Common myeloid progenitor, CD34-positive (primary cell): ENCODE measurements around the gene LGALS7.
"Not testable (repeated sequence)": the region's sequence is repeated elsewhere in the genome, so short reads cannot be mapped to it uniquely, and the experiment has no call there.

ENCODE experiments used
- CTCF ChIA-PET: fragments of 350-600 bp; sonication (Branson Sonifier 250); formaldehyde crosslinking; loops from one replicate; lab custom pipeline; 2021; ENCODE audit warnings: antibody characterized with exemption; lab: Charles Lee
- POLR2A ChIA-PET: fragments of 350-600 bp; sonication (Branson Sonifier 250); formaldehyde crosslinking; loops from one replicate; lab custom pipeline; 2021; ENCODE audit warnings: antibody characterized with exemption; lab: Charles Lee
- DNase-seq, 3 donors: peaks; one replicate each; pipeline versions ENCODE4 v3.0.0 to v3.0.0-alpha.2; 2013
- H3K27ac ChIP-seq, 2 experiments: 1 replicate in 1 of 2; 2 replicates in 1 of 2; pipeline ENCODE4 v1.7.0; 2013; ENCODE audit warnings: inconsistent platforms in 2 of 2, low read length in 2 of 2, mild to moderate bottlenecking in 2 of 2, low read depth in 1 of 2, moderate library complexity in 1 of 2; ENCODE audit not compliant: severe bottlenecking in 2 of 2, insufficient read depth in 1 of 2, poor library complexity in 1 of 2
- H3K27me3 ChIP-seq, 5 experiments: replicated peaks in 2 of 5; 1 replicate in 3 of 5; 2 replicates in 2 of 5; pipeline versions ENCODE4 v1.6.1 to v1.7.0; 2013; ENCODE audit warnings: low read length in 4 of 5, mild to moderate bottlenecking in 2 of 5, moderate library complexity in 2 of 5, inconsistent platforms in 1 of 5; ENCODE audit not compliant: insufficient read depth in 5 of 5, control insufficient read depth in 4 of 5
- H3K36me3 ChIP-seq, 4 experiments: 1 replicate in 2 of 4; 2 replicates in 2 of 4; pipeline versions ENCODE4 v1.6.1 to v1.7.0; 2013; ENCODE audit warnings: low read length in 3 of 4, control low read depth in 1 of 4, mild to moderate bottlenecking in 1 of 4; ENCODE audit not compliant: control insufficient read depth in 4 of 4, insufficient read depth in 4 of 4
- H3K4me1 ChIP-seq, 4 experiments: 1 replicate in 3 of 4; 2 replicates in 1 of 4; pipeline versions ENCODE4 v1.6.1 to v1.7.1; 2013; ENCODE audit warnings: low read length in 3 of 4, mild to moderate bottlenecking in 3 of 4, control low read depth in 1 of 4, inconsistent platforms in 1 of 4, moderate library complexity in 1 of 4; ENCODE audit not compliant: control insufficient read depth in 4 of 4, insufficient read depth in 4 of 4; ENCODE audit errors: control extremely low read depth in 1 of 4
- H3K4me3 ChIP-seq, 7 experiments: 1 replicate in 4 of 7; 2 replicates in 3 of 7; pipeline versions ENCODE4 v1.5.1 to v1.7.0; 2013; ENCODE audit warnings: mild to moderate bottlenecking in 7 of 7, low read length in 6 of 7, moderate library complexity in 6 of 7, inconsistent platforms in 2 of 7, low read depth in 2 of 7, control low read depth in 1 of 7; ENCODE audit not compliant: insufficient read depth in 4 of 7, control insufficient read depth in 1 of 7; ENCODE audit errors: extremely low read depth in 1 of 7
- H3K9me3 ChIP-seq, 5 experiments: 1 replicate in 4 of 5; 2 replicates in 1 of 5; pipeline versions ENCODE4 v1.6.1 to v1.7.1; 2013; ENCODE audit warnings: low read length in 4 of 5, mild to moderate bottlenecking in 2 of 5, inconsistent platforms in 1 of 5, low read depth in 1 of 5, moderate library complexity in 1 of 5; ENCODE audit not compliant: control insufficient read depth in 4 of 5, insufficient read depth in 2 of 5; ENCODE audit errors: control extremely low read depth in 1 of 5
- WGBS: methylation state at CpG from one replicate; pipeline ENCODE4 v1.1.5; 2013; ENCODE audit not compliant: insufficient coverage; 5-methylcytosine and 5-hydroxymethylcytosine counted together

Gene LGALS7

GRCh38 chr19:38771569-38771968 is 1.7 kb downstream of the LGALS7 start:
- POLR2A ChIA-PET, DNase-seq, H3K27me3 ChIP-seq, H3K4me1 ChIP-seq, CTCF ChIA-PET, H3K4me3 ChIP-seq, H3K36me3 ChIP-seq, H3K9me3 ChIP-seq, H3K27ac ChIP-seq: not testable (repeated sequence)
- no CpG with 5 or more reads among the region's 30 CpGs for WGBS

- CTCF ChIA-PET, H3K36me3 ChIP-seq, H3K4me3 ChIP-seq, H3K27me3 ChIP-seq, H3K27ac ChIP-seq, POLR2A ChIA-PET, H3K9me3 ChIP-seq, DNase-seq, H3K4me1 ChIP-seq: not testable (repeated sequence)
- no CpG with 5 or more reads among the region's 22 CpGs for WGBS
Measured at GRCh38 chr19:38770949-38771275, 2.4 kb downstream of the LGALS7 start.

DNA sequence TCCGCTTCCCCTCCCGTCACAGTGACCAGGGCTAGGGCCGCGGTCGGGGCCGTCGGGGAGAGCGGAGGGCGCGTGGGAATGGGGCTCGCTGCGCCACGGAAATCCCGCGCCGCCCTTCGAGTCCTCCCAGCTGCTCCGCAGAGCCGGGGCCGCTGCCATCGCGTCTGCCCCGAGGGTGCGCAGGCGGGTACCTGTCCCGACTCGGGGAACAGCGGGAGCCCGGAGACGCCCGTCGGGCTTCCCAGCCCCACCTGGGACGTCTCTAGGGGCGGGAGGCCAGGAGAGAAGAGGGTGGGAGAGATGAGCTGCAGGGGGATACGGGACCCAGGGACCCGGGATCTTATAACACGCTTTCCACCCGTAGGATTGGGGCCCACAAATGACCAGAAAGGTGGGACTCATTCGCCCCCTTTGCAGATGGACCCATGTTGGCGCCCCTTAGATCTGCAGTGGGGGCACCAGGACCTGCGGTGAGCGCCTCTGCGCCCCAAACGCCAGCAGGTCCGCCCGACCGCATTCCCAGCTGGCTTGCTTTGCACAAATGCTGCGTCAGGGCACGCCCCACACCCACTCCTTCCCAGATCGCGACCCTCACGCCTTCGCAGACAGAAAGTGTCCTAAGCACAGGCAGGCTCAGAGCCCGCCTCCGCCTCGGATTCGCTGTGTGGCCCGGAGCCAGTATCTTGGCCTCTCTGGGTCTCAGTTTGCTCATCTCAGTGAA is 2.9 kb downstream of the LGALS7 start:
- ChIA-PET CTCF (interaction anchor here (0.9 to 2.0 kb wide), 4 partner anchors 10 to 104 kb away, joined by 3 to 9 read pairs (median 4); partner anchors contain the start of gene CAPN12), POLR2A (interaction anchor here (0.6 to 1.2 kb wide), 2 partner anchors 68 to 126 kb away, joined by 3 to 7 read pairs; no protein-coding TSS in a partner anchor)
- not testable (repeated sequence) for H3K27ac ChIP-seq, H3K27me3 ChIP-seq, H3K4me1 ChIP-seq, H3K9me3 ChIP-seq, DNase-seq, H3K36me3 ChIP-seq
- peak overlapping the region in 4 of 7 experiments; percentile 19 to 75 (median 64) for H3K4me3 ChIP-seq
- 0% methylated on average over 3 of the region's 58 CpGs for WGBS

DNA sequence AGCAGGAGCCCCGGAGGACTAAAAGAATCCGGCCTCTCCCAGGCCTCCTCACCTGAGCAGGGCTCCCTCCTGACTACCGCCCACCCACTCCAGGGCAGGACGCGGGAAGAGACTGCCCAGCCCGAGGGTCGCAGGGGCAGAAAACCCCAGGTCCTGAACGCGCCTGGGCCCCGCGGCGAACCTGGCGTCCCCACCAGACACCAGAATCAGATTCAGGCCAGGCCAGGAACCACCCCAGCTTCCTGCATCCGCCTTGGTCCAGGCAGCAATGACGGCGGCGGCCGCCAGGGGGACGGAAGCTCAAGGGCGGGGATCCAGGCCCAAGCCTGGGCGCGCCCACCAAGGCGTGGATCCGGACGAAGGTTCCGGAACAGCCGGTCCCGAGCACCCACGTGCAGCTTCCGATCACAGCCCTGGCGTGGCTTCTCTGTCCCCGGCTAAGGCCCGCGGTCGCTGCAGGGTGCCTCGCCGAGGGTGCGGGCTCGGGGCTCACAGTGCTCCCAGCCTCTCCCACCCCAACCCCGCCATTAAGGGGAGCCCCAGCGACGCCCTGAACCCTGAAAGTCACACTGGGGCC is 3.6 kb downstream of the LGALS7 start:
- 8% methylated on average over 35 of the region's 42 CpGs for WGBS
- peak; percentile 87 to 95 (median 94) for DNase-seq
- peak overlapping the region; percentile 46 to 71 for H3K27ac ChIP-seq

DNA sequence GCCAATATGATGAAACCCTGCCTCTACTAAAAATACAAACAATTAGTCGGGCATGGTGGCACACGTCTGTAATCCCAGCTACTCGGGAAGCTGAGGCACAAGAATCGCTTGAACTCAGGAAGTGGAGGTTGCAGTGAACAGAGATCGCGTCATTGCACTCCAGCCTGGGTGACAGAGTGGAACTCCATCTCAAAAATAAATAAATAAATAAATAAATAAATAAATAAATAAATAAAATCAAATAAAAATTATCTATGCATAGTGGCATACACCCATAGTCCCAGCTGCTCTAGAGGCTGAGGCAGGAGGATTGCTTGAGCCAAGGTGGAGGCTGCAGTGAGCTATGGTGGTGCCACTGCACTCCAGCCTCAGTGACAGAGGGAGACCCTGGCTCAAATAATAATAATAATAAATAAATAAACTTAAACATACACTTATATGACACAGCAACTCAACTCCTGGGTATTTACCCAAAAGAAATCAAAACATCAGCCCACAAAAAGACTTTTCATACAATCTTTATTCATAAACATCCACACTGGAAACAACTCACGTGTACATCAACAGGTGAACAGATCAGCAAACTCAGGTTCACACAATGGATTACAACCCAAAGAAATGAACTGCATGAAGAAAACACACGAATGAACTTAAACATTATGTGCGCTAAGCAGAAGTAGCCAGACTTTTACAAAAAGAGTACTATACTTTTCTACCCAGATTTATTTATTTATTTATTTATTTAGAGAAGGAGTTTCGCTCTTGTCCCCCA is 6.9 kb downstream of the LGALS7 start:
- no peak for DNase-seq
- no peak overlapping the region for H3K4me3 ChIP-seq
- POLR2A ChIA-PET = interaction anchor here (0.6 to 0.7 kb wide), 2 partner anchors 8 to 29 kb away, joined by 3 to 4 read pairs; no protein-coding TSS in a partner anchor
- no peaks in the 10 kb centered on the region for H3K27me3 ChIP-seq
- peaks cover 0 to 9% (median 5%) of the 10 kb centered on the region in 4 experiments for H3K4me1 ChIP-seq
- H3K36me3 ChIP-seq = no peaks in the 10 kb centered on the region
- no peaks in the 10 kb centered on the region for H3K9me3 ChIP-seq
- WGBS = 97% methylated on average over 3 of the region's 10 CpGs
- CTCF ChIA-PET = interaction anchor here (0.9 kb wide), 1 partner anchor 27 kb away, joined by 3 read pairs; no protein-coding TSS in a partner anchor
- H3K27ac ChIP-seq = no peak overlapping the region

More for the DNA sequence above, 3.6 kb downstream of the LGALS7 start:
- peak overlapping the region; percentile 13 to 75 (median 47) for H3K4me3 ChIP-seq
- H3K27me3 ChIP-seq = no peaks in the 10 kb centered on the region
- no peaks in the 10 kb centered on the region for H3K9me3 ChIP-seq
- POLR2A ChIA-PET = interaction anchor here (0.6 to 1.2 kb wide), 2 partner anchors 69 to 126 kb away, joined by 3 to 7 read pairs; no protein-coding TSS in a partner anchor
- H3K4me1 ChIP-seq = peaks cover 0 to 9% (median 5%) of the 10 kb centered on the region in 4 experiments
- CTCF ChIA-PET = interaction anchor here (0.6 to 2.0 kb wide), 6 partner anchors 9 to 104 kb away, joined by 3 to 9 read pairs (median 4); partner anchors contain the start of gene CAPN12
- no peaks in the 10 kb centered on the region for H3K36me3 ChIP-seq

DNA sequence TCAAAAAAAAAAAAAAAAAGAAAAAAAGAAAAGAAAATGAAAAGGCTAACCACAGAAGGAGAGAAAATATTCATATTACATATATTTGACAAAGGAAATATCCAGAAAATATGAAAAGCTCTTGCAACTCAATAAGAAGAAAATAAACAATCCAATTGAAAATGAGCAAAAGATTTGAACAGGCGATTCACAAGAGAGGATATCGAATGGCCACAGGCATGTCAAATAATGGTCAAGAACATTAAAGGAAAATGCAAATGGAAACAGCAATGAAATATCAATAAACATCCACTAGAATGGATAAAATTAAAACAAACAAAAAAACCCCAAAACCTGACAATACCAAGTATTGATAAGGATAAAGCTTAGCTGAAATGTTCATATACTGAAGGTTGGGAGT is 8.1 kb downstream of the LGALS7 start:
- Histone ChIP-seq H3K4me3 (no peak overlapping the region), H3K27me3 (no peaks in the 10 kb centered on the region), H3K9me3 (no peaks in the 10 kb centered on the region), H3K4me1 (peaks cover 0 to 9% (median 5%) of the 10 kb centered on the region in 4 experiments), H3K27ac (no peak overlapping the region), H3K36me3 (no peaks in the 10 kb centered on the region)
- ChIA-PET POLR2A (no interaction called here), CTCF (no interaction called here)
- DNase-seq = no peak
- no CpG with 5 or more reads among the region's 2 CpGs for WGBS
